Measurements from ENCODE around the gene TIGD7.
"Not testable (repeated sequence)": the region's sequence is repeated elsewhere in the genome, so short reads cannot be mapped to it uniquely, and the experiment has no call there.

Gene TIGD7

GRCh38 chr16:3282730-3283542, 22.3 kb downstream of the TIGD7 start, which contains the start of gene ZNF263:
ZNF263 (plus strand) TSS chr16:3283491; CDS start chr16:3283819, 328 bp downstream.
- DNase-seq (ENCODE audit: low read depth, low spot score) = peak; percentile 93

GRCh38 chr16:3282103-3282729, 23.0 kb downstream of the TIGD7 start:
- peak; percentile 5 for DNase-seq (ENCODE audit: low read depth, low spot score)

GRCh38 chr16:3281222-3281820, 23.9 kb downstream of the TIGD7 start:
- no peak for DNase-seq (ENCODE audit: low read depth, low spot score)

- DNase-seq (ENCODE audit: low read depth, low spot score) = no peak
These were observed 28.6 kb downstream of the TIGD7 start for GRCh38 chr16:3276679-3277078.

- DNase-seq (ENCODE audit: low read depth, low spot score) = no peak
These were observed 30.3 kb downstream of the TIGD7 start for GRCh38 chr16:3274947-3275346.

- no peak for DNase-seq (ENCODE audit: low read depth, low spot score)
These were observed 30.7 kb downstream of the TIGD7 start for GRCh38 chr16:3274490-3274889.

GRCh38 chr16:3271281-3271680, 33.9 kb downstream of the TIGD7 start:
- DNase-seq (ENCODE audit: low read depth, low spot score) = not testable (repeated sequence)

- not testable (repeated sequence) for DNase-seq (ENCODE audit: low read depth, low spot score)
These were observed 34.5 kb downstream of the TIGD7 start for GRCh38 chr16:3270718-3271117.

GRCh38 chr16:3268294-3268693, 36.9 kb downstream of the TIGD7 start:
- no peak for DNase-seq (ENCODE audit: low read depth, low spot score)

- no peak for DNase-seq (ENCODE audit: low read depth, low spot score)
These were observed 38.2 kb downstream of the TIGD7 start for GRCh38 chr16:3266873-3267537.

GRCh38 chr16:3264137-3265036, 40.8 kb downstream of the TIGD7 start:
- peak; percentile 81 for DNase-seq (ENCODE audit: low read depth, low spot score)

GRCh38 chr16:3262517-3262916, 42.7 kb downstream of the TIGD7 start:
- no peak for DNase-seq (ENCODE audit: low read depth, low spot score)

GRCh38 chr16:3259836-3260235, 45.4 kb downstream of the TIGD7 start:
- no peak for DNase-seq (ENCODE audit: low read depth, low spot score)

GRCh38 chr16:3256866-3257465, 48.3 kb downstream of the TIGD7 start:
- DNase-seq (ENCODE audit: low read depth, low spot score) = no peak

GRCh38 chr16:3256146-3256865, 48.9 kb downstream of the TIGD7 start, which contains the start of gene MEFV:
MEFV (minus strand) TSS chr16:3256633; CDS start chr16:3256587, 46 bp downstream.
- no peak for DNase-seq (ENCODE audit: low read depth, low spot score)

- DNase-seq (ENCODE audit: low read depth, low spot score) = no peak
These were observed 50.9 kb downstream of the TIGD7 start for GRCh38 chr16:3254309-3254708.

- DNase-seq (ENCODE audit: low read depth, low spot score) = no peak
These were observed 52.3 kb downstream of the TIGD7 start for GRCh38 chr16:3252967-3253366.

- DNase-seq (ENCODE audit: low read depth, low spot score) = no peak
These were observed 55.8 kb downstream of the TIGD7 start for GRCh38 chr16:3249451-3249850.

GRCh38 chr16:3249020-3249419, 56.2 kb downstream of the TIGD7 start:
- DNase-seq (ENCODE audit: low read depth, low spot score) = no peak
